ENCODE measurements around the gene ZNF516.

The ZNF516 gene

GRCh38 chr18:76468345-76469304, 26.4 kb downstream of the ZNF516 start:
- no peak for DNase-seq

GRCh38 chr18:76467371-76468190, 27.5 kb downstream of the ZNF516 start:
- DNase-seq, result no peak

- DNase-seq, result no peak
Observed at GRCh38 chr18:76466410-76466991, 28.5 kb downstream of the ZNF516 start.

GRCh38 chr18:76465630-76466409, 29.2 kb downstream of the ZNF516 start:
- no peak for DNase-seq

GRCh38 chr18:76464281-76465259, 30.5 kb downstream of the ZNF516 start:
- no peak for DNase-seq

- no peak for DNase-seq
Observed at GRCh38 chr18:76463872-76464271, 31.2 kb downstream of the ZNF516 start.

- DNase-seq, result no peak
Observed at GRCh38 chr18:76463358-76463757, 31.7 kb downstream of the ZNF516 start.

- DNase-seq, result no peak
Observed at GRCh38 chr18:76462326-76462694, 32.7 kb downstream of the ZNF516 start.

- DNase-seq, result no peak
Observed at GRCh38 chr18:76461692-76462325, 33.2 kb downstream of the ZNF516 start.

- DNase-seq, result no peak
Observed at GRCh38 chr18:76461148-76461547, 33.9 kb downstream of the ZNF516 start.

GRCh38 chr18:76460482-76460881, 34.6 kb downstream of the ZNF516 start:
- no peak for DNase-seq

- no peak for DNase-seq
Observed at GRCh38 chr18:76459687-76460350, 35.2 kb downstream of the ZNF516 start.

GRCh38 chr18:76459312-76459686, 35.7 kb downstream of the ZNF516 start:
- DNase-seq, result no peak

- DNase-seq, result no peak
Observed at GRCh38 chr18:76458522-76459311, 36.3 kb downstream of the ZNF516 start.

GRCh38 chr18:76457957-76458356, 37.1 kb downstream of the ZNF516 start:
- no peak for DNase-seq

- no peak for DNase-seq
Observed at GRCh38 chr18:76457475-76457874, 37.6 kb downstream of the ZNF516 start.

GRCh38 chr18:76456823-76457222, 38.2 kb downstream of the ZNF516 start:
- DNase-seq, result no peak

- DNase-seq, result no peak
Observed at GRCh38 chr18:76456018-76456750, 38.9 kb downstream of the ZNF516 start.
